GM12878 (cell line): ENCODE measurements around the gene REL. TPM values are rescaled to one million over a fixed set of nuclear protein-coding genes. Genes with fewer than 3 reads are reported as not detected.

ENCODE experiments used
- ATAC-seq: fragments of 200-7000 bp; cut with Tn5 transposase; 3 replicates; pipeline ENCODE4 v1.9.1; 2020; ENCODE audit warnings: mild to moderate bottlenecking, moderate library complexity
- BruUV-seq: library from RNA; stranded (reverse); fragments of 400-500 nt; replicated peaks from 2 replicates; lab custom pipeline; 2021; lab: Mats Ljungman, UMichigan
- CTCF ChIA-PET: fragments of 300-600 bp; sonication (Branson Sonifier 250); formaldehyde crosslinking; extraction: SDS; loops from one replicate; lab custom pipeline; 2021; ENCODE audit warnings: inconsistent platforms; lab: Yijun Ruan, JAX
- POLR2A ChIA-PET: fragments of 350-600 bp; formaldehyde crosslinking; extraction: SDS; loops from one replicate; lab custom pipeline; 2021; ENCODE audit warnings: inconsistent platforms; lab: Charles Lee
- RAD21 ChIA-PET: fragments of 300-600 bp; sonication (Branson Sonifier 250); formaldehyde crosslinking; loops from one replicate; lab custom pipeline; 2023; ENCODE audit warnings: antibody characterized with exemption; ENCODE audit not compliant: unreplicated experiment; lab: Charles Lee
- SMC1A ChIA-PET: fragments of 300-600 bp; sonication (Branson Sonifier 250); formaldehyde crosslinking; loops from one replicate; lab custom pipeline; 2023; ENCODE audit not compliant: unreplicated experiment, uncharacterized antibody; lab: Charles Lee
- DNase-seq: peaks from one replicate; pipeline ENCODE4 v3.0.0-alpha.2; 2011; ENCODE audit warnings: low read depth, low spot score
- FAIRE-seq: peaks from 3 replicates; lab custom pipeline; 2011; peaks lifted over from hg19 to GRCh38; lab: Jason Lieb, UNC
- H2AFZ ChIP-seq: 2 replicates; pipeline ENCODE4 v1.6.0; 2011; ENCODE audit warnings: low read depth, low read length, control low read depth; ENCODE audit not compliant: control insufficient read depth
- H3K27ac ChIP-seq: 2 replicates; pipeline ENCODE4 v1.5.1; 2011; ENCODE audit warnings: control low read depth; ENCODE audit not compliant: control insufficient read depth, insufficient read depth
- H3K27me3 ChIP-seq, 2 experiments: replicated peaks in 1 of 2; 2 replicates each; pipeline versions ENCODE4 v1.6.0 to v1.6.1; 2011; ENCODE audit warnings: low read length in 1 of 2; ENCODE audit not compliant: control insufficient read depth in 2 of 2, insufficient read depth in 2 of 2
- H3K36me3 ChIP-seq, 2 experiments: 2 replicates each; pipeline ENCODE4 v1.5.1; 2011; ENCODE audit warnings: low read length in 1 of 2; ENCODE audit not compliant: control insufficient read depth in 2 of 2, insufficient read depth in 2 of 2
- H3K4me1 ChIP-seq: 2 replicates; pipeline ENCODE4 v1.6.1; 2011; ENCODE audit warnings: mild to moderate bottlenecking, low read length, moderate library complexity, mixed read lengths; ENCODE audit not compliant: control insufficient read depth, insufficient read depth
- H3K4me2 ChIP-seq: 2 replicates; pipeline ENCODE4 v1.6.0; 2011; ENCODE audit warnings: control low read depth; ENCODE audit not compliant: control insufficient read depth, insufficient read depth
- H3K4me3 ChIP-seq: fragments of 200-600 bp; sonication (generic); 2 replicates; pipeline ENCODE4 v1.5.1; 2016
- H3K79me2 ChIP-seq: 2 replicates; pipeline ENCODE4 v1.6.0; 2011; ENCODE audit warnings: low read length; ENCODE audit not compliant: control insufficient read depth, insufficient read depth
- H3K9ac ChIP-seq: 2 replicates; pipeline ENCODE4 v1.8.0; 2011; ENCODE audit warnings: low read length, control low read depth, mixed read lengths; ENCODE audit not compliant: control insufficient read depth, insufficient read depth
- H3K9me3 ChIP-seq: replicated peaks from 3 replicates; pipeline ENCODE4 v1.5.1; 2011; ENCODE audit warnings: mild to moderate bottlenecking, low read length; ENCODE audit not compliant: control insufficient read depth, insufficient read depth
- H4K20me1 ChIP-seq: 2 replicates; pipeline ENCODE4 v1.6.0; 2011; ENCODE audit not compliant: control insufficient read depth, insufficient read depth
- CHD2 ChIP-seq: IDR thresholded peaks from 2 replicates; pipeline ENCODE4 v1.6.1; 2011; ENCODE audit warnings: low read depth, low read length, improper control_type of control experiment, borderline replicate concordance
- EP300 ChIP-seq, 2 experiments: fragments of 150-350 bp in 1 of 2; IDR thresholded peaks; 2 replicates each; pipeline ENCODE4 v1.6.1; 2011 to 2012; ENCODE audit warnings: low read depth in 2 of 2, low read length in 2 of 2, borderline replicate concordance in 1 of 2, improper control_type of control experiment in 1 of 2, inconsistent platforms in 1 of 2; ENCODE audit not compliant: control insufficient read depth in 1 of 2
- FOXK2 ChIP-seq: fragments of 450-650 bp; IDR thresholded peaks from 2 replicates; pipeline ENCODE4 v1.6.1; 2017; ENCODE audit warnings: mild to moderate bottlenecking, moderate library complexity
- HDAC6 ChIP-seq: fragments of 200-600 bp; sonication (generic); IDR thresholded peaks from one replicate; pipeline ENCODE4 v1.8.0; 2017; ENCODE audit warnings: antibody characterized with exemption; ENCODE audit not compliant: unreplicated experiment
- IKZF2 ChIP-seq, 2 experiments: fragments of 450-650 bp; IDR thresholded peaks; 2 replicates each; pipeline ENCODE4 v1.6.1; 2017; ENCODE audit warnings: mild to moderate bottlenecking in 2 of 2, moderate library complexity in 2 of 2
- MXI1 ChIP-seq: fragments of 150-350 bp; IDR thresholded peaks from 2 replicates; pipeline ENCODE4 v1.6.1; 2011; ENCODE audit warnings: low read depth, mild to moderate bottlenecking, inconsistent platforms, low read length, improper control_type of control experiment
- NFYA ChIP-seq: IDR thresholded peaks from 2 replicates; pipeline ENCODE4 v1.6.1; 2011; ENCODE audit warnings: low read depth, mild to moderate bottlenecking, low read length, improper control_type of control experiment, borderline replicate concordance
- POLR2A ChIP-seq: IDR thresholded peaks from 2 replicates; pipeline ENCODE4 v1.6.1; 2011; ENCODE audit warnings: low read depth, mild to moderate bottlenecking, low read length
- RCOR1 ChIP-seq: conservative IDR thresholded peaks from 2 replicates; pipeline ENCODE4 v1.6.1; 2012; ENCODE audit warnings: low read depth, low read length, improper control_type of control experiment
- SREBF1 ChIP-seq: IDR thresholded peaks from 2 replicates; pipeline ENCODE4 v1.6.1; 2012; ENCODE audit warnings: mild to moderate bottlenecking, low read length
- YY1 ChIP-seq: IDR thresholded peaks from 2 replicates; pipeline ENCODE4 v1.6.1; 2011; ENCODE audit warnings: low read depth, mild to moderate bottlenecking, low read length
- WGBS: methylation state at CpG from one replicate; pipeline ENCODE4 v1.1.6; 2016; ENCODE audit warnings: low lambda C conversion rate; ENCODE audit not compliant: insufficient replicate concordance, insufficient coverage; ENCODE audit errors: missing lambda C conversion rate; 5-methylcytosine and 5-hydroxymethylcytosine counted together
- in situ Hi-C: fragments of 300-500 bp; cut with MboI; formaldehyde crosslinking; loops from 9 replicates; pipeline ENCODE4 v1.14.3; 2018; ENCODE audit warnings: mixed read lengths
- intact Hi-C: fragments of 100-400 bp; cut with micrococcal nuclease; formaldehyde crosslinking; loops from one replicate; pipeline ENCODE4 v1.14.2; 2022; ENCODE audit not compliant: unreplicated experiment
- polyA plus RNA-seq, 11 experiments: library from polyadenylated mRNA; depleted of rRNA in 4 of 11; unstranded in 6 of 11; stranded (reverse) in 5 of 11; fragments of >200 nt; fragmentation: Nextera tagmentation in 4 of 11; fragmentation: Illumina TruSeq in 1 of 11; extraction: Ambion mirVana in 4 of 11; extraction: Trizol in 1 of 11; gene quantifications; 1 replicate in 1 of 11; 2 replicates in 10 of 11; pipeline versions ENCODE4 v1.2.1 to v1.2.3, GENCODE V29; 2011 to 2016; ENCODE audit warnings: inconsistent platforms in 2 of 11, missing spikeins in 2 of 11, low read depth in 1 of 11
- total RNA-seq, 4 experiments: library from RNA; depleted of rRNA in 3 of 4; stranded (reverse); fragments of >200 nt in 3 of 4; fragmentation: Illumina TruSeq in 1 of 4; extraction: Trizol in 1 of 4; gene quantifications; 2 replicates each; pipeline versions ENCODE4 v1.2.1 to v1.2.3, GENCODE V29; 2013 to 2021
- TF ChIP-seq, protein P1 (sequence below): fragments of 450-650 bp; IDR thresholded peaks from 2 replicates; pipeline ENCODE4 v1.6.1; 2017; ENCODE audit warnings: mild to moderate bottlenecking
- TF ChIP-seq, protein P2 (sequence below): IDR thresholded peaks from 2 replicates; pipeline ENCODE4 v1.6.1; 2011; ENCODE audit warnings: borderline replicate concordance, low read depth, mild to moderate bottlenecking, moderate library complexity, low read length; ENCODE audit not compliant: insufficient read depth, poor library complexity, severe bottlenecking
- TF ChIP-seq, protein P3 (sequence below): fragments of 450-650 bp; IDR thresholded peaks from 2 replicates; pipeline ENCODE4 v1.6.1; 2017; ENCODE audit warnings: low read depth, mild to moderate bottlenecking, moderate library complexity

The REL gene
- total and polyA plus RNA-seq, 10 of the 15 experiments (the other 5 are each of a cell fraction or from before 2014, with no cell fraction given): 6.3 to 52.4 (median 26.6) TPM

DNA sequence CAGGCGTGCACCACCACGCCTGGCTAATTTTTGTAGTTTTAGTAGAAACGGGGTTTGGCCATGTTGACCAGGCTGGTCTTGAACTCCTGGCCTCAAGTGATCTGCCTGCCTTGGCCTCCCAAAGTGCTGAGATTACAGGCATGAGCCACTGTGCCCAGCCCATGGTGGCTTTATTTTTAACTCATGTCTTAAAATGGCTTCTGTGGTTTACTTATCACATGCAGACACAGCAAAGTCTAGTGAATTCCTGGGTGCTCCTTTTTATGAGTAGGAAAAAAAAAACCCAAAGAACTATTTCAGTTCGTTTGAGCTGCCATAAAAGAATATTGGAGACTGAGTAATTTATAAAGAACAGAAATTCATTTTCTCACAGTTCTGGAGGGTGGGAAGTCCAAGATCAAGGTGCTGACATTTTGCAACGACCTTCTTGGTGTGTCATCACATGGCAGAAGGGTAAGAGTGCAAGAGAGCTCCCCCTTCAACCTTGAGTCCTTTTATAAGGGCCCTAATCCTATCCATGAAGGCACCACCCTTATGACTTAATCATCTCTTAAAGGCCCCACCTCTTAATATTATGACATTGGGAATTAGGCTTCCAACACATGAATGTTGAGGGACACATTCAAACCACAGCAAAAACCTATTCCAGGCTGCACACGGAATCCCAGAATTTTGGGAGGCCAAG is 12.6 kb upstream of the REL start:
- Histone ChIP-seq H3K9me3 (peaks cover 14% of the 10 kb centered on the region; the same call in 2 of the 3 replicates), H2AFZ (no peak overlapping the region), H3K36me3 (no peaks in the 10 kb centered on the region), H3K9ac (no peak overlapping the region), H3K27me3 (no peaks in the 10 kb centered on the region), H4K20me1 (no peaks in the 10 kb centered on the region), H3K79me2 (no peaks in the 10 kb centered on the region), H3K4me3 (no peak overlapping the region), H3K4me2 (no peak overlapping the region)
- CTCF ChIA-PET: interaction anchor here (0.6 kb wide), 1 partner anchor 197 kb away, joined by 4 read pairs; no protein-coding TSS in a partner anchor
- no peak for FAIRE-seq
- BruUV-seq: no TSS peak
- RAD21 ChIA-PET: no interaction called here
- no peak for ATAC-seq
- WGBS: 50% methylated on average over 6 of the region's 6 CpGs
- in situ Hi-C loops: no loop called here
- DNase-seq: no peak
- POLR2A ChIA-PET: no interaction called here
- SMC1A ChIA-PET: interaction anchor here (1.1 to 1.6 kb wide), 4 partner anchors 14 to 30 kb away, joined by 3 to 7 read pairs (median 4); no protein-coding TSS in a partner anchor
- TF ChIP-seq MXI1 (no peak), EP300 (IDR thresholded peaks at IDR 0.05; ENCODE audit: borderline replicate concordance in 1 of 2, control insufficient read depth in 1 of 2, low read depth in 2 of 2, low read length in 2 of 2) (no peak), YY1 (no peak), NFYA (no peak), POLR2A (no peak), RCOR1 (no peak), IKZF2 (IDR thresholded peaks at IDR 0.05) (no peak), SREBF1 (no peak), CHD2 (no peak), FOXK2 (no peak), HDAC6 (no peak)
- TF ChIP-seq, protein P1, sequence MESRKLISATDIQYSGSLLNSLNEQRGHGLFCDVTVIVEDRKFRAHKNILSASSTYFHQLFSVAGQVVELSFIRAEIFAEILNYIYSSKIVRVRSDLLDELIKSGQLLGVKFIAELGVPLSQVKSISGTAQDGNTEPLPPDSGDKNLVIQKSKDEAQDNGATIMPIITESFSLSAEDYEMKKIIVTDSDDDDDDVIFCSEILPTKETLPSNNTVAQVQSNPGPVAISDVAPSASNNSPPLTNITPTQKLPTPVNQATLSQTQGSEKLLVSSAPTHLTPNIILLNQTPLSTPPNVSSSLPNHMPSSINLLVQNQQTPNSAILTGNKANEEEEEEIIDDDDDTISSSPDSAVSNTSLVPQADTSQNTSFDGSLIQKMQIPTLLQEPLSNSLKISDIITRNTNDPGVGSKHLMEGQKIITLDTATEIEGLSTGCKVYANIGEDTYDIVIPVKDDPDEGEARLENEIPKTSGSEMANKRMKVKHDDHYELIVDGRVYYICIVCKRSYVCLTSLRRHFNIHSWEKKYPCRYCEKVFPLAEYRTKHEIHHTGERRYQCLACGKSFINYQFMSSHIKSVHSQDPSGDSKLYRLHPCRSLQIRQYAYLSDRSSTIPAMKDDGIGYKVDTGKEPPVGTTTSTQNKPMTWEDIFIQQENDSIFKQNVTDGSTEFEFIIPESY: no peak
- TF ChIP-seq, protein P2, sequence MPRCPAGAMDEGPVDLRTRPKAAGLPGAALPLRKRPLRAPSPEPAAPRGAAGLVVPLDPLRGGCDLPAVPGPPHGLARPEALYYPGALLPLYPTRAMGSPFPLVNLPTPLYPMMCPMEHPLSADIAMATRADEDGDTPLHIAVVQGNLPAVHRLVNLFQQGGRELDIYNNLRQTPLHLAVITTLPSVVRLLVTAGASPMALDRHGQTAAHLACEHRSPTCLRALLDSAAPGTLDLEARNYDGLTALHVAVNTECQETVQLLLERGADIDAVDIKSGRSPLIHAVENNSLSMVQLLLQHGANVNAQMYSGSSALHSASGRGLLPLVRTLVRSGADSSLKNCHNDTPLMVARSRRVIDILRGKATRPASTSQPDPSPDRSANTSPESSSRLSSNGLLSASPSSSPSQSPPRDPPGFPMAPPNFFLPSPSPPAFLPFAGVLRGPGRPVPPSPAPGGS: no peak
- TF ChIP-seq, protein P3, sequence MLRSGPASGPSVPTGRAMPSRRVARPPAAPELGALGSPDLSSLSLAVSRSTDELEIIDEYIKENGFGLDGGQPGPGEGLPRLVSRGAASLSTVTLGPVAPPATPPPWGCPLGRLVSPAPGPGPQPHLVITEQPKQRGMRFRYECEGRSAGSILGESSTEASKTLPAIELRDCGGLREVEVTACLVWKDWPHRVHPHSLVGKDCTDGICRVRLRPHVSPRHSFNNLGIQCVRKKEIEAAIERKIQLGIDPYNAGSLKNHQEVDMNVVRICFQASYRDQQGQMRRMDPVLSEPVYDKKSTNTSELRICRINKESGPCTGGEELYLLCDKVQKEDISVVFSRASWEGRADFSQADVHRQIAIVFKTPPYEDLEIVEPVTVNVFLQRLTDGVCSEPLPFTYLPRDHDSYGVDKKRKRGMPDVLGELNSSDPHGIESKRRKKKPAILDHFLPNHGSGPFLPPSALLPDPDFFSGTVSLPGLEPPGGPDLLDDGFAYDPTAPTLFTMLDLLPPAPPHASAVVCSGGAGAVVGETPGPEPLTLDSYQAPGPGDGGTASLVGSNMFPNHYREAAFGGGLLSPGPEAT: no peak
- TF ChIP-seq, all 136 proteins: peak for 0
- peaks cover 17% of the 10 kb centered on the region for H3K4me1 ChIP-seq
- H3K27ac ChIP-seq: no peak overlapping the region
- intact Hi-C loops: no loop called here
